HFF-Myc (cell line): ENCODE results near the gene C8A.

Source experiments
- DNase-seq: peaks from one replicate; pipeline ENCODE4 v3.0.0-alpha.2; 2011; ENCODE audit warnings: low read depth; ENCODE audit errors: extremely low read depth
- H3K4me3 ChIP-seq: replicated peaks from 2 replicates; pipeline ENCODE4 v1.5.1; 2011; ENCODE audit warnings: low read depth, mild to moderate bottlenecking, control low read depth, low read length
- CTCF ChIP-seq: IDR thresholded peaks from 2 replicates; pipeline ENCODE4 v1.5.1; 2012; ENCODE audit warnings: mild to moderate bottlenecking, low read depth, low read length, control low read depth; ENCODE audit errors: missing control alignments

Gene C8A

GRCh38 chr1:56835657-56836056 lies 18.9 kb upstream of the C8A start:
- TF ChIP-seq CTCF: no peak
- no peak for DNase-seq
- H3K4me3 ChIP-seq: no peak overlapping the region

GRCh38 chr1:56836359-56836758 lies 18.2 kb upstream of the C8A start:
- H3K4me3 ChIP-seq: no peak overlapping the region
- no peak for DNase-seq
- no peak for TF ChIP-seq CTCF

GRCh38 chr1:56837244-56837939 lies 17.2 kb upstream of the C8A start:
- no peak overlapping the region for H3K4me3 ChIP-seq
- TF ChIP-seq CTCF: no peak
- DNase-seq: no peak

GRCh38 chr1:56838759-56839158 lies 15.8 kb upstream of the C8A start:
- TF ChIP-seq CTCF: no peak
- H3K4me3 ChIP-seq: no peak overlapping the region
- DNase-seq: no peak

- no peak for DNase-seq
- no peak for TF ChIP-seq CTCF
- H3K4me3 ChIP-seq: no peak overlapping the region
Observed at GRCh38 chr1:56843544-56843943, 11.1 kb upstream of the C8A start.

- H3K4me3 ChIP-seq: no peak overlapping the region
- TF ChIP-seq CTCF: no peak
Observed at GRCh38 chr1:56844545-56845136, 10.0 kb upstream of the C8A start.

More at GRCh38 chr1:56844545-56845136, 10.0 kb upstream of the C8A start:
- DNase-seq: no peak
